ENCODE measurements around the gene GDPGP1. TPM values are rescaled to one million over a fixed set of nuclear protein-coding genes. Genes with fewer than 3 reads are reported as not detected.
A peak's percentile ranks its signal among the peaks of the same experiment; 100 is the strongest.

Gene GDPGP1
- total and polyA plus RNA-seq, 9 of the 15 experiments (the other 6 are each of a cell fraction or from before 2014, with no cell fraction given) = 0.78 to 6.1 (median 2.8) TPM

GRCh38 chr15:90201944-90202375, 32.0 kb upstream of the GDPGP1 start:
- H3K4me3 ChIP-seq = peak overlapping the region; percentile 83
- H3K27ac ChIP-seq (ENCODE audit: extremely low read depth, low read depth, low read length) = peak overlapping the region; percentile 63; the same call in 1 of the 3 replicates
- peaks cover 26 to 33% of the 10 kb centered on the region in 2 experiments; a peak in 4 of 5 replicates for H3K4me1 ChIP-seq (replicated peaks in 1 of 2; ENCODE audit: control insufficient read depth in 2 of 2, insufficient read depth in 2 of 2, low read length in 2 of 2)
- H3K9me3 ChIP-seq (replicated peaks; ENCODE audit: control insufficient read depth, insufficient read depth, low read depth, low read length) = no peaks in the 10 kb centered on the region
- DNase-seq (ENCODE audit: extremely low read depth in 1 of 4, low spot score in 3 of 4) (peak in 2 of 4 experiments; percentile 37 to 45), ATAC-seq (no peak; the same call in 1 of the 3 replicates), FAIRE-seq (no peak)
- intact Hi-C loops (cut with micrococcal nuclease) (loop anchor here (2.0 kb wide), 1 partner anchor 17 kb away; no protein-coding TSS in a partner anchor), in situ Hi-C loops (cut with MboI) (no loop called here)
- H3K9me1 ChIP-seq (ENCODE audit: control insufficient read depth, insufficient read depth, low read length) = no peaks in the 10 kb centered on the region
- H4K20me1 ChIP-seq (replicated peaks; ENCODE audit: control insufficient read depth, insufficient read depth, low read length) = 0 out of 2 replicates have a peak, but pooled peaks cover 12% of the 10 kb centered on the region
- WGBS (ENCODE audit: insufficient coverage, low coverage, missing lambda C conversion rate) = 36% methylated on average over 22 of the region's 25 CpGs
- H3K9ac ChIP-seq (ENCODE audit: insufficient read depth in 1 of 2, low read depth in 2 of 2, low read length in 2 of 2) = peak overlapping the region; percentile 64 to 93
- H3K79me2 ChIP-seq (ENCODE audit: control insufficient read depth, insufficient read depth, low read length) = peaks cover 75% of the 10 kb centered on the region
- peaks cover 44% of the 10 kb centered on the region; the same call in 2 of the 3 replicates for H3K36me3 ChIP-seq (ENCODE audit: control insufficient read depth, insufficient read depth, low read length)
- no peak overlapping the region for H2AFZ ChIP-seq (ENCODE audit: low read depth, low read length)
- no peaks in the 10 kb centered on the region for H3K27me3 ChIP-seq (ENCODE audit: control insufficient read depth in 2 of 2, insufficient read depth in 2 of 2, low read length in 2 of 2)
- POLR2A ChIA-PET = interaction anchor here (0.7 to 4.2 kb wide), 8 partner anchors 12 to 308 kb away, joined by 3 to 24 read pairs (median 4); partner anchors contain the start of genes AP3S2, CIB1, GDPGP1 and NGRN
- peak overlapping the region; percentile 79 for H3K4me2 ChIP-seq (ENCODE audit: insufficient read depth, low read length)
- CTCF ChIA-PET (ENCODE audit: low intra/inter-chr PET ratio) = interaction anchor here (0.7 kb wide), 1 partner anchor 58 kb away, joined by 3 read pairs; no protein-coding TSS in a partner anchor
- 0 out of 2 replicates have a peak, but pooled peaks have one; percentile 17 for TF ChIP-seq GABPB1 (CRISPR knock-in tag; IDR thresholded peaks at IDR 0.05)
- no peak for TF ChIP-seq ZNF224 (CRISPR knock-in tag; IDR thresholded peaks at IDR 0.05)
- TF ChIP-seq ZNF584 (CRISPR knock-in tag; IDR thresholded peaks at IDR 0.05; ENCODE audit: low read depth) = no peak
- TF ChIP-seq ZNF589 (CRISPR knock-in tag; IDR thresholded peaks at IDR 0.05; ENCODE audit: low read depth) = no peak
- no TSS peak for BruUV-seq (replicated peaks)

- H3K9ac ChIP-seq (ENCODE audit: insufficient read depth in 1 of 2, low read depth in 2 of 2, low read length in 2 of 2) = no peak overlapping the region; a peak in 1 of 4 replicates
- FAIRE-seq (no peak), ATAC-seq (no peak), DNase-seq (ENCODE audit: extremely low read depth in 1 of 4, low spot score in 3 of 4) (no peak)
- no peaks in the 10 kb centered on the region for H3K27me3 ChIP-seq (ENCODE audit: control insufficient read depth in 2 of 2, insufficient read depth in 2 of 2, low read length in 2 of 2)
- in situ Hi-C loops (cut with MboI) (no loop called here), intact Hi-C loops (cut with micrococcal nuclease) (no loop called here)
- H3K4me1 ChIP-seq (replicated peaks in 1 of 2; ENCODE audit: control insufficient read depth in 2 of 2, insufficient read depth in 2 of 2, low read length in 2 of 2) = peaks cover 26 to 32% of the 10 kb centered on the region in 2 experiments; a peak in 4 of 5 replicates
- H4K20me1 ChIP-seq (replicated peaks; ENCODE audit: control insufficient read depth, insufficient read depth, low read length) = 0 out of 2 replicates have a peak, but pooled peaks cover 12% of the 10 kb centered on the region
- TF ChIP-seq POLR2G (IDR thresholded peaks at IDR 0.05; ENCODE audit: low read depth, low read length) (no peak), JUN (IDR thresholded peaks at IDR 0.05; ENCODE audit: borderline replicate concordance, low read depth, low read length) (no peak), JUN (CRISPR knock-in tag; IDR thresholded peaks at IDR 0.05; ENCODE audit: borderline replicate concordance) (no peak)
- no peak overlapping the region for H3K4me2 ChIP-seq (ENCODE audit: insufficient read depth, low read length)
- no peak overlapping the region for H3K27ac ChIP-seq (ENCODE audit: extremely low read depth, low read depth, low read length)
- H3K36me3 ChIP-seq (ENCODE audit: control insufficient read depth, insufficient read depth, low read length) = peaks cover 53% of the 10 kb centered on the region; the same call in 2 of the 3 replicates
- no peaks in the 10 kb centered on the region for H3K9me1 ChIP-seq (ENCODE audit: control insufficient read depth, insufficient read depth, low read length)
- ChIA-PET CTCF (ENCODE audit: low intra/inter-chr PET ratio) (no interaction called here), POLR2A (interaction anchor here (0.7 to 4.2 kb wide), 5 partner anchors 12 to 309 kb away, joined by 3 to 24 read pairs (median 3); partner anchors contain the start of genes AP3S2, CIB1 and GDPGP1)
- H3K79me2 ChIP-seq (ENCODE audit: control insufficient read depth, insufficient read depth, low read length) = peaks cover 84% of the 10 kb centered on the region
- WGBS (ENCODE audit: insufficient coverage, low coverage, missing lambda C conversion rate) = 84% methylated on average over 4 of the region's 4 CpGs
- H2AFZ ChIP-seq (ENCODE audit: low read depth, low read length) = no peak overlapping the region
- no TSS peak for BruUV-seq (replicated peaks)
- no peak overlapping the region for H3K4me3 ChIP-seq
- H3K9me3 ChIP-seq (replicated peaks; ENCODE audit: control insufficient read depth, insufficient read depth, low read depth, low read length) = no peaks in the 10 kb centered on the region
Measured at GRCh38 chr15:90202929-90203328, 31.1 kb upstream of the GDPGP1 start.

Measured in K562 (cell line).